ENCODE results near the gene MCEE. TPM values are rescaled to one million over a fixed set of nuclear protein-coding genes. Genes with fewer than 3 reads are reported as not detected.

MCEE gene
- total and polyA plus RNA-seq, 2 donors (not counting 3 experiments of a cell fraction or from before 2014, with no cell fraction given) = 4.0 to 9.9 TPM

DNA sequence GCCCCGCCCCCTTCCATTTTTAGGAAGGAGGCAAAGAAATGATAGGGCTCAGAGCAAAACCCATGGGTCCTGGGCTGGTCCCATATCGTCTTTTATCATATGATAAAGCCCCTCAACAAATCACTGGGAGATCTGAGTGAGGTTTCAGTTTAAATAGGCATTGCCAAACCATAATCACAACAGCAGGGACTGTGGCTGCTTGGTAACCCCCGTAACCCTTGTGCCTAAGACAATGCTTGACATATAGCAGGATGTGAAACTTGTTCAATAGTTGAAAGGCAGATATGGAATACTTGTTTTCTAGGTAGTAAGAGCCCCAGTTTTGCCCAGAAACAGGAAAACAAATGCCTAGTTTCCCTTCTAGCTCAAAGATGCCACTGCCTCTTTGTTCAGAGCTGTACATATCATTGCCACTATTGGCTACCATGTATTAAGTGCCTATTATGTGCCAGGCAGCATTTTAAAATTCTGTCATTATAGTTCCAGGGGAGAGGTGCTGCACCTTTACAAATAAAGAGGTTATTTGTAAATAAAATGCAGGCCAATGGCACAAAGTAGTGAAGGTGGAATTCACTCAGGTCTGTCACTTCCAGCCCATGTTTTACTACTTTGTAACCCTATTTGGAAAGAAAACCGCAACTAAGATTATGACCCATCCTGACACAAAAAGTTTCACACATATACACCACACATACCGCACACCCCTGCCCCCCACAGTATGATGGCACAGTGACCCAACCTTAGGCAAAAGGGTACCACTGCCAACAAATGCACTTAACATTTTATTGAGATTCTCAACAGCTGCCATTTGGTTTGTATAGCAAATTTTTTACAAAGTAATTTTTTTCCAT lies 47.4 kb downstream of the MCEE start:
- Histone ChIP-seq H2AFZ (ENCODE audit: low read depth, low read length) (no peak overlapping the region), H3K9ac (replicated peaks; ENCODE audit: extremely low read depth, insufficient read depth, low read length) (no peak overlapping the region), H3K79me2 (ENCODE audit: control insufficient read depth, insufficient read depth, low read length) (no peaks in the 10 kb centered on the region), H3K9me1 (replicated peaks; ENCODE audit: control insufficient read depth, extremely low read depth, insufficient read depth, low read length) (no peaks in the 10 kb centered on the region), H3K4me2 (ENCODE audit: insufficient read depth, low read length) (no peak overlapping the region), H3K27me3 (ENCODE audit: control insufficient read depth in 2 of 2, insufficient read depth in 2 of 2, low read length in 2 of 2) (peaks cover 0 to 3% of the 10 kb centered on the region in 2 experiments), H3K4me3 (replicated peaks in 1 of 3; ENCODE audit: insufficient read depth in 1 of 3, low read depth in 1 of 3, low read length in 3 of 3) (no peak overlapping the region), H3K27ac (ENCODE audit: insufficient read depth, low read depth, low read length) (no peak overlapping the region), H3K9me3 (replicated peaks; ENCODE audit: control insufficient read depth, insufficient read depth, low read length) (no peaks in the 10 kb centered on the region), H3K4me1 (ENCODE audit: control insufficient read depth, extremely low read depth, insufficient read depth, low read length) (no peaks in the 10 kb centered on the region), H4K20me1 (replicated peaks; ENCODE audit: control insufficient read depth, extremely low read depth, insufficient read depth, low read length) (no peaks in the 10 kb centered on the region), H3K36me3 (ENCODE audit: control insufficient read depth in 2 of 2, extremely low read depth in 1 of 2, insufficient read depth in 2 of 2, low read length in 2 of 2) (peaks cover 0 to 11% of the 10 kb centered on the region in 2 experiments)
- dilution Hi-C loops (cut with MboI; ENCODE audit: extremely low pct_ligation_motif_present, low sequenced_read_pairs) = no loop called here
- ChIA-PET POLR2A (no interaction called here), CTCF (interaction anchor here (2.7 kb wide), 1 partner anchor 18 kb away, joined by 10 read pairs; no protein-coding TSS in a partner anchor)
- TF ChIP-seq GATA2 (IDR thresholded peaks at IDR 0.05; ENCODE audit: insufficient read depth, insufficient read length, low read depth, low read length) = no peak
- TF ChIP-seq JUN (IDR thresholded peaks at IDR 0.05; ENCODE audit: borderline replicate concordance, insufficient read depth, insufficient read length, low read depth) = no peak
- TF ChIP-seq FOS (IDR thresholded peaks at IDR 0.05; ENCODE audit: borderline replicate concordance, insufficient read depth, low read length) = no peak
- TF ChIP-seq, protein P1, sequence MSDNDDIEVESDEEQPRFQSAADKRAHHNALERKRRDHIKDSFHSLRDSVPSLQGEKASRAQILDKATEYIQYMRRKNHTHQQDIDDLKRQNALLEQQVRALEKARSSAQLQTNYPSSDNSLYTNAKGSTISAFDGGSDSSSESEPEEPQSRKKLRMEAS (IDR thresholded peaks at IDR 0.05; ENCODE audit: insufficient read depth, insufficient read length) = no peak
- TF ChIP-seq EZH2 (IDR thresholded peaks at IDR 0.05; ENCODE audit: borderline replicate concordance, low read depth, low read length, severe bottlenecking) = no peak
- BruUV-seq (replicated peaks) = TSS peak; percentile 4
- DNase-seq (ENCODE audit: low read depth, low spot score) (no peak), FAIRE-seq (no peak)
- intact Hi-C loops (cut with micrococcal nuclease) = no loop called here

DNA sequence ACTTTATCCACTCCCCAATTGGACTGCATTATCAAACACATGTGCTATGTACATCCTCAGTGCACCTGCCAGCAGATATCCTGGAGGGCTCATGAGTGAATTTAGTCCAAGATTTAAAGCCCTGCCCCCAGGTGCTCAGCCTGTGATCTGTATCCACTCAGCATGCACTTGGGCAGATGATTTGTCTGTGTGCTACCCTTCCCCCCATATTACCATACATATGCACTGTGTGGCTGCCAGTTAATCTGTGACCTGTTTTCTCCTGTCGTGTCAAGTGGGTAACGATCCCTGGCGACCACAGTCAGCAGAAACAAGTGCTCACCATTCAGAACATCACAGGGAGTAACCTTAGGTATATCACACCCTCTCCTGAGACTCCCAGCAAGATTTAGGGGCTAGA lies 51.4 kb downstream of the MCEE start:
- no TSS peak for BruUV-seq (replicated peaks)
- no peaks in the 10 kb centered on the region for H3K4me1 ChIP-seq (ENCODE audit: control insufficient read depth, extremely low read depth, insufficient read depth, low read length)
- FAIRE-seq (no peak), DNase-seq (ENCODE audit: low read depth, low spot score) (no peak)
- peaks cover 2 to 35% of the 10 kb centered on the region in 2 experiments for H3K36me3 ChIP-seq (ENCODE audit: control insufficient read depth in 2 of 2, extremely low read depth in 1 of 2, insufficient read depth in 2 of 2, low read length in 2 of 2)
- ChIA-PET CTCF (no interaction called here), POLR2A (no interaction called here)
- no peak overlapping the region for H3K4me3 ChIP-seq (replicated peaks in 1 of 3; ENCODE audit: insufficient read depth in 1 of 3, low read depth in 1 of 3, low read length in 3 of 3)
- H3K9me1 ChIP-seq (replicated peaks; ENCODE audit: control insufficient read depth, extremely low read depth, insufficient read depth, low read length) = no peaks in the 10 kb centered on the region
- no peaks in the 10 kb centered on the region for H3K9me3 ChIP-seq (replicated peaks; ENCODE audit: control insufficient read depth, insufficient read depth, low read length)
- no peak overlapping the region for H3K4me2 ChIP-seq (ENCODE audit: insufficient read depth, low read length)
- H2AFZ ChIP-seq (ENCODE audit: low read depth, low read length) = no peak overlapping the region
- no peaks in the 10 kb centered on the region for H3K27me3 ChIP-seq (ENCODE audit: control insufficient read depth in 2 of 2, insufficient read depth in 2 of 2, low read length in 2 of 2)
- no peaks in the 10 kb centered on the region for H4K20me1 ChIP-seq (replicated peaks; ENCODE audit: control insufficient read depth, extremely low read depth, insufficient read depth, low read length)
- intact Hi-C loops (cut with micrococcal nuclease) (no loop called here), dilution Hi-C loops (cut with MboI; ENCODE audit: extremely low pct_ligation_motif_present, low sequenced_read_pairs) (no loop called here)
- TF ChIP-seq, protein P2, sequence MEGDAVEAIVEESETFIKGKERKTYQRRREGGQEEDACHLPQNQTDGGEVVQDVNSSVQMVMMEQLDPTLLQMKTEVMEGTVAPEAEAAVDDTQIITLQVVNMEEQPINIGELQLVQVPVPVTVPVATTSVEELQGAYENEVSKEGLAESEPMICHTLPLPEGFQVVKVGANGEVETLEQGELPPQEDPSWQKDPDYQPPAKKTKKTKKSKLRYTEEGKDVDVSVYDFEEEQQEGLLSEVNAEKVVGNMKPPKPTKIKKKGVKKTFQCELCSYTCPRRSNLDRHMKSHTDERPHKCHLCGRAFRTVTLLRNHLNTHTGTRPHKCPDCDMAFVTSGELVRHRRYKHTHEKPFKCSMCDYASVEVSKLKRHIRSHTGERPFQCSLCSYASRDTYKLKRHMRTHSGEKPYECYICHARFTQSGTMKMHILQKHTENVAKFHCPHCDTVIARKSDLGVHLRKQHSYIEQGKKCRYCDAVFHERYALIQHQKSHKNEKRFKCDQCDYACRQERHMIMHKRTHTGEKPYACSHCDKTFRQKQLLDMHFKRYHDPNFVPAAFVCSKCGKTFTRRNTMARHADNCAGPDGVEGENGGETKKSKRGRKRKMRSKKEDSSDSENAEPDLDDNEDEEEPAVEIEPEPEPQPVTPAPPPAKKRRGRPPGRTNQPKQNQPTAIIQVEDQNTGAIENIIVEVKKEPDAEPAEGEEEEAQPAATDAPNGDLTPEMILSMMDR (IDR thresholded peaks at IDR 0.05; ENCODE audit: extremely low read depth in 1 of 2, insufficient read depth in 1 of 2, low read depth in 1 of 2, low read length in 2 of 2) = no peak
- TF ChIP-seq EZH2 (IDR thresholded peaks at IDR 0.05; ENCODE audit: borderline replicate concordance, low read depth, low read length, severe bottlenecking) = no peak
- no peak for TF ChIP-seq MYC (IDR thresholded peaks at IDR 0.05; ENCODE audit: low read depth, low read length)
- TF ChIP-seq, protein P1 (IDR thresholded peaks at IDR 0.05; ENCODE audit: insufficient read depth, insufficient read length) = no peak
- no peak for TF ChIP-seq POLR2AphosphoS5 (IDR thresholded peaks at IDR 0.05; ENCODE audit: insufficient read depth, low read depth, low read length)
- TF ChIP-seq JUN (IDR thresholded peaks at IDR 0.05; ENCODE audit: borderline replicate concordance, insufficient read depth, insufficient read length, low read depth) = no peak
- H3K9ac ChIP-seq (replicated peaks; ENCODE audit: extremely low read depth, insufficient read depth, low read length) = no peak overlapping the region
- H3K27ac ChIP-seq (ENCODE audit: insufficient read depth, low read depth, low read length) = no peak overlapping the region
- H3K79me2 ChIP-seq (ENCODE audit: control insufficient read depth, insufficient read depth, low read length) = no peaks in the 10 kb centered on the region
